HEK293 (cell line): ENCODE measurements around the gene ZNF747.
A peak's percentile ranks its signal among the peaks of the same experiment; 100 is the strongest.

ENCODE experiments used
- GLI2 ChIP-seq: fragments of 450-650 bp; formaldehyde crosslinking; IDR thresholded peaks from 2 replicates; pipeline ENCODE4; 2017; ENCODE audit warnings: missing biosample characterization, missing genetic modification characterization, low read depth, borderline replicate concordance
- GLIS2 ChIP-seq: fragments of 450-650 bp; formaldehyde crosslinking; IDR thresholded peaks from 2 replicates; pipeline ENCODE4 v1.5.1; 2016; ENCODE audit warnings: missing biosample characterization, missing genetic modification characterization
- IKZF3 ChIP-seq: fragments of 450-650 bp; IDR thresholded peaks from 2 replicates; pipeline ENCODE4 v1.5.0; 2018; ENCODE audit warnings: missing biosample characterization, mild to moderate bottlenecking, missing genetic modification characterization, moderate library complexity
- KLF10 ChIP-seq: fragments of 450-650 bp; IDR thresholded peaks from 2 replicates; pipeline ENCODE4 v1.5.1; 2018; ENCODE audit warnings: missing biosample characterization, mild to moderate bottlenecking, missing genetic modification characterization
- OSR2 ChIP-seq: fragments of 450-650 bp; formaldehyde crosslinking; IDR thresholded peaks from 2 replicates; pipeline ENCODE4 v1.5.1; 2016; ENCODE audit warnings: missing biosample characterization, missing genetic modification characterization
- PATZ1 ChIP-seq: fragments of 450-650 bp; formaldehyde crosslinking; IDR thresholded peaks from 2 replicates; pipeline ENCODE4 v1.5.1; 2016; ENCODE audit warnings: missing biosample characterization, missing genetic modification characterization
- PRDM10 ChIP-seq: fragments of 450-650 bp; formaldehyde crosslinking; IDR thresholded peaks from 2 replicates; pipeline ENCODE4 v1.5.1; 2016; ENCODE audit warnings: missing biosample characterization, missing genetic modification characterization
- SCRT2 ChIP-seq: fragments of 450-650 bp; formaldehyde crosslinking; IDR thresholded peaks from 2 replicates; pipeline ENCODE4 v1.5.1; 2016; ENCODE audit warnings: missing biosample characterization, missing genetic modification characterization
- TSHZ1 ChIP-seq: fragments of 450-650 bp; formaldehyde crosslinking; IDR thresholded peaks from 2 replicates; pipeline ENCODE4 v1.5.1; 2016; ENCODE audit warnings: missing biosample characterization, missing genetic modification characterization, borderline replicate concordance
- WT1 ChIP-seq: fragments of 450-650 bp; formaldehyde crosslinking; IDR thresholded peaks from 2 replicates; pipeline ENCODE4 v1.5.1; 2016; ENCODE audit warnings: missing biosample characterization, missing genetic modification characterization
- YY2 ChIP-seq: fragments of 450-650 bp; formaldehyde crosslinking; IDR thresholded peaks from 2 replicates; pipeline ENCODE4 v1.5.1; 2016; ENCODE audit warnings: missing biosample characterization, missing genetic modification characterization
- ZBTB20 ChIP-seq: fragments of 450-650 bp; formaldehyde crosslinking; IDR thresholded peaks from 2 replicates; pipeline ENCODE4 v1.5.1; 2016; ENCODE audit warnings: missing biosample characterization, missing genetic modification characterization
- ZIC2 ChIP-seq: fragments of 450-650 bp; formaldehyde crosslinking; IDR thresholded peaks from 2 replicates; pipeline ENCODE4 v1.5.1; 2016; ENCODE audit warnings: missing biosample characterization, missing genetic modification characterization
- ZNF184 ChIP-seq: fragments of 450-650 bp; IDR thresholded peaks from 2 replicates; pipeline ENCODE4 v1.5.1; 2018; ENCODE audit warnings: missing biosample characterization, mild to moderate bottlenecking, missing genetic modification characterization
- ZNF2 ChIP-seq: fragments of 450-650 bp; formaldehyde crosslinking; IDR thresholded peaks from 2 replicates; pipeline ENCODE4 v1.5.1; 2016; ENCODE audit warnings: missing biosample characterization, missing genetic modification characterization
- ZNF24 ChIP-seq: fragments of 450-650 bp; formaldehyde crosslinking; IDR thresholded peaks from 2 replicates; pipeline ENCODE4 v1.5.1; 2016; ENCODE audit warnings: missing biosample characterization, missing genetic modification characterization
- ZNF292 ChIP-seq: fragments of 450-650 bp; formaldehyde crosslinking; IDR thresholded peaks from 2 replicates; pipeline ENCODE4 v1.5.1; 2016; ENCODE audit warnings: low read depth, missing biosample characterization, missing genetic modification characterization, borderline replicate concordance
- ZNF366 ChIP-seq: fragments of 450-650 bp; formaldehyde crosslinking; conservative IDR thresholded peaks from 2 replicates; pipeline ENCODE4 v1.5.1; 2016; ENCODE audit warnings: missing biosample characterization, missing genetic modification characterization
- ZNF394 ChIP-seq: fragments of 450-650 bp; formaldehyde crosslinking; IDR thresholded peaks from 2 replicates; pipeline ENCODE4 v1.5.1; 2016; ENCODE audit warnings: missing biosample characterization, missing genetic modification characterization, mild to moderate bottlenecking, moderate library complexity, borderline replicate concordance
- ZNF488 ChIP-seq: fragments of 450-650 bp; formaldehyde crosslinking; IDR thresholded peaks from 2 replicates; pipeline ENCODE4 v1.5.1; 2016; ENCODE audit warnings: missing biosample characterization, missing genetic modification characterization
- ZNF561 ChIP-seq: fragments of 450-650 bp; IDR thresholded peaks from 2 replicates; pipeline ENCODE4 v1.5.1; 2018; ENCODE audit warnings: missing biosample characterization, missing genetic modification characterization, borderline replicate concordance
- ZNF629 ChIP-seq: fragments of 450-650 bp; formaldehyde crosslinking; IDR thresholded peaks from 2 replicates; pipeline ENCODE4 v1.5.1; 2017; ENCODE audit warnings: missing biosample characterization, missing genetic modification characterization
- ZNF76 ChIP-seq: fragments of 450-650 bp; formaldehyde crosslinking; IDR thresholded peaks from 2 replicates; pipeline ENCODE4; 2016; ENCODE audit warnings: low read depth, missing biosample characterization, missing genetic modification characterization, borderline replicate concordance
- ZNF768 ChIP-seq: fragments of 450-650 bp; formaldehyde crosslinking; IDR thresholded peaks from 2 replicates; pipeline ENCODE4 v1.5.1; 2018; ENCODE audit warnings: missing biosample characterization, mild to moderate bottlenecking, missing genetic modification characterization
- TF ChIP-seq, protein P1 (sequence below): fragments of 450-650 bp; IDR thresholded peaks from 2 replicates; pipeline ENCODE4 v1.5.1; 2018; ENCODE audit warnings: missing biosample characterization, mild to moderate bottlenecking, missing genetic modification characterization
- TF ChIP-seq, protein P2 (sequence below): fragments of 450-650 bp; formaldehyde crosslinking; IDR thresholded peaks from 2 replicates; pipeline ENCODE4 v1.5.1; 2016; ENCODE audit warnings: missing biosample characterization, missing genetic modification characterization, low read depth

The ZNF747 gene

GRCh38 chr16:30567991-30568638 is 33.5 kb upstream of the ZNF747 start (continued):
- TF ChIP-seq, protein P1, sequence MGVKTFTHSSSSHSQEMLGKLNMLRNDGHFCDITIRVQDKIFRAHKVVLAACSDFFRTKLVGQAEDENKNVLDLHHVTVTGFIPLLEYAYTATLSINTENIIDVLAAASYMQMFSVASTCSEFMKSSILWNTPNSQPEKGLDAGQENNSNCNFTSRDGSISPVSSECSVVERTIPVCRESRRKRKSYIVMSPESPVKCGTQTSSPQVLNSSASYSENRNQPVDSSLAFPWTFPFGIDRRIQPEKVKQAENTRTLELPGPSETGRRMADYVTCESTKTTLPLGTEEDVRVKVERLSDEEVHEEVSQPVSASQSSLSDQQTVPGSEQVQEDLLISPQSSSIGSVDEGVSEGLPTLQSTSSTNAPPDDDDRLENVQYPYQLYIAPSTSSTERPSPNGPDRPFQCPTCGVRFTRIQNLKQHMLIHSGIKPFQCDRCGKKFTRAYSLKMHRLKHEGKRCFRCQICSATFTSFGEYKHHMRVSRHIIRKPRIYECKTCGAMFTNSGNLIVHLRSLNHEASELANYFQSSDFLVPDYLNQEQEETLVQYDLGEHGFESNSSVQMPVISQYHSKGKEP (tag by site-specific recombination): peak; percentile 35; the same call in 1 of the 2 replicates
- TF ChIP-seq ZNF366 (tag by site-specific recombination) (peak; percentile 82), ZNF488 (tag by site-specific recombination) (0 out of 2 replicates have a peak, but pooled peaks have one; percentile 34), ZNF768 (tag by site-specific recombination) (no peak), ZNF394 (tag by site-specific recombination) (peak; percentile 61; the same call in 1 of the 2 replicates), WT1 (tag by site-specific recombination) (peak; percentile 40; the same call in 1 of the 2 replicates), TSHZ1 (tag by site-specific recombination) (peak; percentile 88; the same call in 1 of the 2 replicates), SCRT2 (tag by site-specific recombination) (peak; percentile 86), OSR2 (tag by site-specific recombination) (peak; percentile 76), YY2 (tag by site-specific recombination) (no peak), ZNF24 (peak; percentile 84), PRDM10 (peak; percentile 66), ZNF76 (tag by site-specific recombination) (no peak; the same call in 1 of the 2 replicates), ZNF184 (tag by site-specific recombination) (0 out of 2 replicates have a peak, but pooled peaks have one; percentile 41), ZBTB20 (peak; percentile 82), ZNF629 (tag by site-specific recombination) (peak; percentile 90), GLI2 (no peak), GLIS2 (tag by site-specific recombination) (no peak), KLF10 (tag by site-specific recombination) (peak; percentile 78; the same call in 1 of the 2 replicates), ZNF2 (peak; percentile 81), ZIC2 (peak; percentile 95), ZNF561 (tag by site-specific recombination) (peak; percentile 75), PATZ1 (tag by site-specific recombination) (peak; percentile 60), ZNF292 (tag by site-specific recombination) (no peak), IKZF3 (tag by site-specific recombination) (peak; percentile 48; the same call in 1 of the 2 replicates)
- TF ChIP-seq, protein P2, sequence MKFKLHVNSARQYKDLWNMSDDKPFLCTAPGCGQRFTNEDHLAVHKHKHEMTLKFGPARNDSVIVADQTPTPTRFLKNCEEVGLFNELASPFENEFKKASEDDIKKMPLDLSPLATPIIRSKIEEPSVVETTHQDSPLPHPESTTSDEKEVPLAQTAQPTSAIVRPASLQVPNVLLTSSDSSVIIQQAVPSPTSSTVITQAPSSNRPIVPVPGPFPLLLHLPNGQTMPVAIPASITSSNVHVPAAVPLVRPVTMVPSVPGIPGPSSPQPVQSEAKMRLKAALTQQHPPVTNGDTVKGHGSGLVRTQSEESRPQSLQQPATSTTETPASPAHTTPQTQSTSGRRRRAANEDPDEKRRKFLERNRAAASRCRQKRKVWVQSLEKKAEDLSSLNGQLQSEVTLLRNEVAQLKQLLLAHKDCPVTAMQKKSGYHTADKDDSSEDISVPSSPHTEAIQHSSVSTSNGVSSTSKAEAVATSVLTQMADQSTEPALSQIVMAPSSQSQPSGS: peak; percentile 74
